Measurements from ENCODE around the gene GATC.
A peak's percentile ranks its signal among the peaks of the same experiment; 100 is the strongest.

The GATC gene

DNA sequence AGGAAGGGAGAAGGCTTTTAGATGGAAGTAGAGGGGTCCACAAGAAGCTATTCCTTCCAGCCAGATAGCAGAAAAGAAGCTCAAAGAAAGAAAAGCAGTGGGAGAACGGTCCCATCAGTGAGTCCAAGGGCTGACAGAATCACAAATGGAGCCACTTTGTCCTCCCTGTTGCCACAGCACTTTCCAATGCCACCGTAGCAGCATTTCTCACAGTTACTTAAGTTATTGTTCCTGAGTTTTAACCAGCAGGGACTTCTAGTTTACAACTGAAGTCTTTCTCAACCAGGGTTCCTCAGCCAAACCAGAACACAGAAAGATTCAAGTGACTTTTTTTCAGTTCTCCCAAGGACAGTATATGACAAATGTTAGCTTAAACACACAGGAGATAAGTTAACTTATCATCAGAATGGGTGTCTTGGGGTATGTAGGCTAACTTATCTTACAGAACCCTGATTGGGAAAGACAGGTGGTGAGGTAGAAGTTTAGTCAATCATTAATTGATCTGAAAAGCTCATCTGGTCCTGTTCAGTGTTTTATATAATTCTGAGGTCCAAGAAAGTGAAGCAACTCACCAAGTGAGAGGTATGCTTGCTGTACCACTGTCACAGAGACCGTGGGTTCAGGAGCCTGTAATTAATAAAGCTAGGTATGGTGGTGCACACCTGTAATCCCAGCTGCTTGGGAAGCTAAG lies 7.0 kb downstream of the GATC start:
- Mint-ChIP-seq H3K4me3 (no peak overlapping the region), H3K9me3 (no peaks in the 10 kb centered on the region), H3K4me1 (peaks cover 14% of the 10 kb centered on the region), H3K27ac (no peak overlapping the region), H3K36me3 (peaks cover 11% of the 10 kb centered on the region), H3K27me3 (no peaks in the 10 kb centered on the region)
- ATAC-seq (ENCODE audit: low read depth), result no peak
- DNase-seq (ENCODE audit: low spot score in 2 of 2), result no peak

DNA sequence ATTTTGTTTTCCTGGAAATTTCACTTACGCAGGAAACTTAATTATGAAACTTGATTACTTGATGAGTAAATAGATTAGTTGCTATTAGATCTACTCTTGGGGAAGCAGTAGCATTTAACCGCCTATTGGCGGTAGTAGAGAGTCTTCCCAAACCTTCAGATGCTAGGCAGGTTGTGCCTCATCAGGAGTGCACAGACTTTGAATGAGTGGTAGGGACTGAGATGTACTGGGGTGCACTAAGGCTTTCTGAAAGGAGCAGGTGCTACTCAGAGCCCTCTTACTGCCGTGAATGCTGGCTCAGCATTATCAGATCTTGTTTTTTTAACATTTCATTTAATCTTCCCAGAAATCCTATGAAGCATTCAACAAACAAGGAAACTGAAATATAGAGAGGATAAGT lies 7.7 kb downstream of the GATC start:
- H3K4me1 Mint-ChIP-seq, result peaks cover 14% of the 10 kb centered on the region
- no peak for DNase-seq (ENCODE audit: low spot score in 2 of 2)
- H3K4me3 Mint-ChIP-seq, result no peak overlapping the region
- no peaks in the 10 kb centered on the region for H3K27me3 Mint-ChIP-seq
- H3K36me3 Mint-ChIP-seq, result peaks cover 11% of the 10 kb centered on the region
- H3K9me3 Mint-ChIP-seq, result no peaks in the 10 kb centered on the region
- ATAC-seq (ENCODE audit: low read depth), result peak; percentile 89
- no peak overlapping the region for H3K27ac Mint-ChIP-seq

DNA sequence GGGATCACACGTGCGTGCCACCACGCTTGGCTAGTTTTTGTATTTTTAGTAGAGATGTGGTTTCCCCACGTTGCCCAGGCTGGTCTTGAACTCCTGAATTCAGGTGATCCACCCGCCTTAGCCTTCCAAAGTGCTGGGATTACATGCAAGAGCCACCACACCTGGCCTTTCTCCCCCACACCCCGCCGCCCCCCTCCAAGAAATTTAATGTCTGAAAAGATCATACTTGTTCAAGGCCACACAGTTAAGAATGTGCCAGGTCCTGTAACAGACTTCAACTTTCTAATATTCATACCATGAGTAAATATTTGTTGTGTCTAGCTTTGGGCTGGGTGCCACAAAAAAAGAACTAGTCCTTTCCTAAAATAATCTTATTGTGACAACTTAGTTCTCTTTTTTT lies 9.1 kb downstream of the GATC start:
- H3K4me3 Mint-ChIP-seq, result no peak overlapping the region
- ATAC-seq (ENCODE audit: low read depth) (no peak), DNase-seq (ENCODE audit: low spot score in 2 of 2) (no peak)
- H3K36me3 Mint-ChIP-seq, result peaks cover 15% of the 10 kb centered on the region
- H3K27me3 Mint-ChIP-seq, result no peaks in the 10 kb centered on the region
- H3K4me1 Mint-ChIP-seq, result peaks cover 10% of the 10 kb centered on the region
- H3K9me3 Mint-ChIP-seq, result no peaks in the 10 kb centered on the region
- peak overlapping the region; percentile 68 for H3K27ac Mint-ChIP-seq

DNA sequence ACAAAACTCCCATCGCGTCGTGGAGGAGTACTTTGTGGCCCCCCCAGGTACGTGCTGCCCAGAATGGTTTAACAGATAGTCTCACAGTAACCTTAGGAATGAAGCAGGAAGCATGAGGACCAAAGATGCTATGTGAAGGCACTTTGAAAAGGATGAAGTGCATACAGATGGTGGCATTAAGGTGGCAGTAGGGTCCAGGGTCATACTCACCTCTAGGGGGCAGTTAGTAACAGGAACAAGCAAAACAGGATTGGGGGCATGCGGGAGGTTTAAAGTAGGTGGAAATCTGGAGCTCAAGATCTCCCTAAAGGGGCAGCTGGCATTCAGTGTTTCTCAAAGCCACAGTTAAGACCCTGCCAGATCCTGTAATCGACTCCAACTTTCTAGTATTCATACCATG lies 10.9 kb downstream of the GATC start:
- H3K36me3 Mint-ChIP-seq, result peaks cover 16% of the 10 kb centered on the region
- peaks cover 10% of the 10 kb centered on the region for H3K4me1 Mint-ChIP-seq
- no peaks in the 10 kb centered on the region for H3K9me3 Mint-ChIP-seq
- H3K4me3 Mint-ChIP-seq, result no peak overlapping the region
- no peaks in the 10 kb centered on the region for H3K27me3 Mint-ChIP-seq
- DNase-seq (ENCODE audit: low spot score in 2 of 2) (no peak), ATAC-seq (ENCODE audit: low read depth) (no peak)
- peak overlapping the region; percentile 80 for H3K27ac Mint-ChIP-seq

DNA sequence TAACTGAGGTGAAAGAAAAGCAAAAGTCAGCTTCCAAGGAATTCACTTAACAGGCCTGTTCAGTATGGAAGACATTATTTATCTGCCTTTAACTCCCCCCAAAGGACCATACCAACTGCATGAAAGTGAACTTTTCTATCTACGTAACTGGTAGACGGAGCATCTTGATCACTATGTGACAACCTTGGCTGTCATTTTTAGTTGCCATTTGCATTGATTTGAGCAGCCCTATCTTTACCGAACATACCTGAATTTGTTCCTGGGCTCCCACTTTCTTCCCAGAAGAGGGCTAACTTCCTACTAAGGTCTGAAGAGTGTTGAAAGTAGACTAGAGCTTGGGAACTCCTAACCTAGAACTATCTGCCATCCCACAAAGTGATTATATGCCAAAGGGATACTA lies 13.9 kb downstream of the GATC start:
- H3K9me3 Mint-ChIP-seq, result no peaks in the 10 kb centered on the region
- H3K27ac Mint-ChIP-seq, result no peak overlapping the region
- peaks cover 22% of the 10 kb centered on the region for H3K36me3 Mint-ChIP-seq
- no peaks in the 10 kb centered on the region for H3K27me3 Mint-ChIP-seq
- peaks cover 11% of the 10 kb centered on the region for H3K4me1 Mint-ChIP-seq
- no peak for ATAC-seq (ENCODE audit: low read depth)
- H3K4me3 Mint-ChIP-seq, result no peak overlapping the region
- DNase-seq (ENCODE audit: low spot score in 2 of 2), result no peak

DNA sequence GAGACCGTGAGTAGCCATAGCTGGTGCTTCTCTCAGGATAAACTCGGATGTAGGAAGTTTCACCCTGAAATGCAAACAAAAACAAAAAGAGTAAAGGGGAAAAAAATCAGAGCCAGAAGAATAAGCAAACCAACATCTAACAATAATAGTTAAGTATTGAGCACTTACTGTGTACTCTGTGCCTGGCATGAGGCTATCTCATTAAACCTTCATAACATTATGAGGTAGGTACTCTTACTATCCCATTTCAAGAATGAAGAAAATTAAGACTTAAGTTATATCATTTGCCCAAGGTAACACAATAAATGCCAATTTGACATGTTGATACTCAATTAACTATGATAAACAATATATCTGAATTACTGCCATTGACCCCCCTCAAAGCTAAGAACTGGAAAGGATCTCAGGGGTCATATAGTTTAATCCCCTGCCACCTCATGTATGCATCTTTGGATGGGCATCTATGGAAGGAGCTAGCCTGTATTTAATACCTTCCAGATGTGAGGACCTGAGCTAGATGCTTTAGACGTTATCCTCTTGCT lies 15.9 kb downstream of the GATC start:
- no peak for ATAC-seq (ENCODE audit: low read depth)
- Mint-ChIP-seq H3K27me3 (no peaks in the 10 kb centered on the region), H3K4me3 (no peak overlapping the region), H3K27ac (no peak overlapping the region), H3K36me3 (peaks cover 19% of the 10 kb centered on the region), H3K9me3 (no peaks in the 10 kb centered on the region), H3K4me1 (peaks cover 11% of the 10 kb centered on the region)
- no peak for DNase-seq (ENCODE audit: low spot score in 2 of 2)

DNA sequence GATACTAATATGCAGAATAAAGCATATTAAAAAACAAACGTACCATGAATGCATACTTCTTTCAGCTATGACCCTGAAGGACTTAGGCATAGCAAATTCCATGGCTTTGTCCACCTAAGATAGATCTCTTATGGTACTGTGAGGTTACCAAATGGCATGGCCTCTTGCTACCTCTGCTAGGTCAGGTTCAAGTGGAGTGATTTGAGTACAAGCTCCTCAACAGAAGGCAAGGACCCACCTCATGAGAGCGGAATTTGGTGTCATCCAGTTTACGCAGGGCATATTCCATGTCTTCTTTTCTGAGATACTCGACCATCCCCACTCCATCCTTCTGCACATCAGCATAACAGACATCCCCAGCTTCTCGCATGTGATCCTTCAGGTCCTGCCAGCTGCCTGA lies 17.5 kb downstream of the GATC start:
- DNase-seq (ENCODE audit: low spot score in 2 of 2) (no peak), ATAC-seq (ENCODE audit: low read depth) (no peak)
- Mint-ChIP-seq H3K4me3 (no peak overlapping the region), H3K27me3 (no peaks in the 10 kb centered on the region), H3K36me3 (peaks cover 21% of the 10 kb centered on the region), H3K27ac (no peak overlapping the region), H3K9me3 (no peaks in the 10 kb centered on the region), H3K4me1 (peaks cover 18% of the 10 kb centered on the region)

DNA sequence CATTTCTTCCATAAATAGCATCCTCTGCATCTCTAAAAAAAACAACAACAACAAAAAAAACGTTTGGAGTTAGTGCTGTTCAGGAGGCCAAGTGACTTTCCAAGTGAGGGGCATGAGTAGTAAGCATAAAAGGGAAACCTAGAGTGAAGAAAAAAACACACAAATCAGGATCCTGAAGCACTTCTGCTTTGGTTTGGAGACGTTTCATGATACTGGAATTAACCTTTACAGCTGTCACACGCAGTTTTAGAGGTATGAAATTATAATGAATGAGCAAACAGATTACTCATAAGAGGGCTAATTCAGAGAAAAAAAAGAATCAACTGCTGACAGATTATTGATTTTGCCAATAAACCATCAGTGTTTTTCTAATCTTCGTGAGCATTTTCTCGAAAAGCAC lies 19.5 kb downstream of the GATC start:
- Mint-ChIP-seq H3K9me3 (no peaks in the 10 kb centered on the region), H3K36me3 (peaks cover 16% of the 10 kb centered on the region), H3K4me1 (peaks cover 22% of the 10 kb centered on the region), H3K27ac (no peak overlapping the region), H3K4me3 (no peak overlapping the region), H3K27me3 (no peaks in the 10 kb centered on the region)
- ATAC-seq (ENCODE audit: low read depth), result no peak
- no peak for DNase-seq (ENCODE audit: low spot score in 2 of 2)

DNA sequence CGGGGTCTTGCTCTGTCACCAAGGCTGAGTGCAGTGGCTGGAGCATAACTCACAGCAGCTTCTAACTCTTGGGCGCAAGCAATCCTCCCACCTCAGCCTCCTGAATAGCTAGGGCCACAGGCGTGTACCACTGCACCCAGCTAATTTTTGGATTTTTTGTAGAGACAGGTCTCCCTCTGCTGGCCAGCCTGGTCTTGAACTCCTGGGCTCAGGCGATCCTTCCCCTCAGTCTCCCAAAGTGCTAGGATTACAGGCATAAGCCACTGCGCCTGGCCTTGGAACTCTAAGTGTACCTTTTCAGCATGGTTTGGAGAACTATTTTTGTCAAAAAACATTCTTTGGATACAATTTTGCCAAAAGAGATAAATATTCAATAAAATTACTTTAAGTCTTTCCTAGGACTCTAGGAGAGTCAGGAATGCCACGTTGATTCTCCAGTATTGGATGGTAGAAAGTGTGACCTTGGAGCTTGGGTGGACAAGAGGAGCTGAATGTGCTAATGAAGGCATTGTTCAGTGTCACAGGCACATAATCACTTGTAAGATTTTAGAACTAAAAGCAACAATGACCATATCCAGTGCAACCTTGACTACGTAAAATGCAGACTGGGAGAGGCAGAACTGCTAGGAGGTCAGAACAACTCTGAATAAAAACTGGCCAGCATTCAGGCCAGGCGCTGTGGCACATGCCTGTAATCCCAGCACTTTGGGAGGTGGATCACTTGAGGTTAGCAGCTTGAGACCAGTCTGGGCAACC lies 20.5 kb downstream of the GATC start:
- Mint-ChIP-seq H3K9me3 (no peaks in the 10 kb centered on the region), H3K4me3 (no peak overlapping the region), H3K27ac (no peak overlapping the region), H3K36me3 (peaks cover 16% of the 10 kb centered on the region), H3K27me3 (no peaks in the 10 kb centered on the region), H3K4me1 (peaks cover 22% of the 10 kb centered on the region)
- peak in 1 of 2 donors; percentile 27 for DNase-seq (ENCODE audit: low spot score in 2 of 2)
- ATAC-seq (ENCODE audit: low read depth), result no peak

DNA sequence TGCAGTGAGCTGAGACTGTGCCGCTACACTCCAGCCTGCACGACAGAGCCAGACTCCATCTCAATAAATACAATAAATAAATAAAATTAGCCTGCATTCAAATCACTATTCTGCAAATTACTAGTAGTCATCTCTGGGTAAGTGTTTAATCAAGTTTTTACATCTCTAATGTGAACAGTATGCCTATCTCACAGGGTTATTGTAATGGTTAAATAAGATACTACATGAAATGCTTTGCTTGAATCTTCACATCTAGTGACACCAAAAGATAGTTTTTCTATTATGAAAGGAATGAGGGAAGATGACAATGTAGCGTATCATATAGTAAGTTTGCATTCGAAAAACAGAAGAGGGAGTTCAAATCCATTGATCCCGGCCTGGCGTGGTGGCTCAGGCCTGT lies 21.2 kb downstream of the GATC start:
- H3K4me1 Mint-ChIP-seq, result peaks cover 22% of the 10 kb centered on the region

DNA sequence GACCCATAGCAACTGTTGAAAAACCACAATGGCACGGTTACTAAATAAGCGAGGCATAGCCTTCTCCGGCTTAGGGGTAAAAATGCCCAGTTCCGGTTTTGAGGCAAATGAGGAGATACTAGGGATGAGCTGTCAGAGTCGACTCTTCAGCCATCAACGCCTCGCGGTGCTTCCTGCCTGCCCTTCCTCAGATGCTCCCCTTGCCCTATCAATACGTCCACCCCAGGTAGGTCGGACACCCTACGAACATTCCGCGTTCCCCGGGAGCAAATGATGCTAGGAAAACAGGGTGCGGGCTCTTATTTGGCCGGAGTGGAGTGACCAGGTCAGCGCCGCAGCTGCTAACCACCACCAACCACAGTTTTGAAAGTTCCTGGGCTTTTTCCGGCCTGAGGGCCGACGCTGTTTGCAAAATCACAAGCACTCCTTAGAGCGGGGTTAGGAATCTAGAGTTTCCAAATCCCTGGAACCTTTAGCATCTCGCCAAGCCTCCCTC lies 22.1 kb downstream of the GATC start:
- Mint-ChIP-seq H3K27me3 (no peaks in the 10 kb centered on the region), H3K27ac (peak overlapping the region; percentile 86), H3K9me3 (no peaks in the 10 kb centered on the region), H3K36me3 (peaks cover 14% of the 10 kb centered on the region), H3K4me1 (peaks cover 22% of the 10 kb centered on the region), H3K4me3 (peak overlapping the region; percentile 89)
- DNase-seq (ENCODE audit: low spot score in 2 of 2) (no peak), ATAC-seq (ENCODE audit: low read depth) (no peak)

More for the DNA sequence above, 21.2 kb downstream of the GATC start:
- H3K4me3 Mint-ChIP-seq, result peak overlapping the region; percentile 22
- no peaks in the 10 kb centered on the region for H3K27me3 Mint-ChIP-seq
- H3K9me3 Mint-ChIP-seq, result no peaks in the 10 kb centered on the region
- peaks cover 16% of the 10 kb centered on the region for H3K36me3 Mint-ChIP-seq
- peak overlapping the region; percentile 86 for H3K27ac Mint-ChIP-seq
- DNase-seq (ENCODE audit: low spot score in 2 of 2), result no peak
- no peak for ATAC-seq (ENCODE audit: low read depth)

DNA sequence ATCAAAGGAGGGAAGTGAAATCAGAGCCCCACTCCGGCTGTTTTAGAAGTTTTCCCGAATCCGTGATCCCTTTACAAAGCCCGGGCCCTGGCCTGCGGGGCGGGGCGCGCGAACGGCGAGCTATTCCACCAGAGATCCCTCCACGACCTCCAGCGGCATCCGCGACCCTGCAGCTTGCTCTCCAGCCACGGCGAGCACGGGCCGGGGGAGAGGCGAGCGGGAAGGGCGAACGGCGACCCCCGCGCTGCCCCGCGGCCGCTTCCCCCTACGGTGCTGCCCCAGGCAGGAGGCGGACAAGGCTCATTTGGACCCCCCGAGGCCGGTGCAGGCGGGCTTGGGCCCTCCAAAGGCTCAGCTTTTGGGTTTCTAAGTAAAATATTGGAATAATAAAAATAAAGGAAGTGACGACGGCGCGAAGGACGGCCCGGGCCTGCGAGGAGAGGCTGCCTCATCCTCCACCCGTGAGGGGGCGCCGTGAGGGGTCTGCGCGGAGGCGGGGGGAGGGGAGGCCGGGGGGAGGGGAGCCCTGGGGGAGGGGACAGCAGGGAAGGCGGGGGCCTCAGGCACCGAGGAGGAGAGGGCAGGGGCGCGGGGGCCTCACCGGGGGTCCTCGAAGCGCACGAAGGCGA lies 22.7 kb downstream of the GATC start:
- ATAC-seq (ENCODE audit: low read depth) (peak; percentile 54), DNase-seq (ENCODE audit: low spot score in 2 of 2) (peak in 1 of 2 donors; percentile 34)
- H3K9me3 Mint-ChIP-seq, result no peaks in the 10 kb centered on the region
- peak overlapping the region; percentile 89 for H3K4me3 Mint-ChIP-seq
- H3K27ac Mint-ChIP-seq, result peak overlapping the region; percentile 86
- no peaks in the 10 kb centered on the region for H3K27me3 Mint-ChIP-seq
- H3K36me3 Mint-ChIP-seq, result peaks cover 14% of the 10 kb centered on the region
- H3K4me1 Mint-ChIP-seq, result peaks cover 22% of the 10 kb centered on the region

DNA sequence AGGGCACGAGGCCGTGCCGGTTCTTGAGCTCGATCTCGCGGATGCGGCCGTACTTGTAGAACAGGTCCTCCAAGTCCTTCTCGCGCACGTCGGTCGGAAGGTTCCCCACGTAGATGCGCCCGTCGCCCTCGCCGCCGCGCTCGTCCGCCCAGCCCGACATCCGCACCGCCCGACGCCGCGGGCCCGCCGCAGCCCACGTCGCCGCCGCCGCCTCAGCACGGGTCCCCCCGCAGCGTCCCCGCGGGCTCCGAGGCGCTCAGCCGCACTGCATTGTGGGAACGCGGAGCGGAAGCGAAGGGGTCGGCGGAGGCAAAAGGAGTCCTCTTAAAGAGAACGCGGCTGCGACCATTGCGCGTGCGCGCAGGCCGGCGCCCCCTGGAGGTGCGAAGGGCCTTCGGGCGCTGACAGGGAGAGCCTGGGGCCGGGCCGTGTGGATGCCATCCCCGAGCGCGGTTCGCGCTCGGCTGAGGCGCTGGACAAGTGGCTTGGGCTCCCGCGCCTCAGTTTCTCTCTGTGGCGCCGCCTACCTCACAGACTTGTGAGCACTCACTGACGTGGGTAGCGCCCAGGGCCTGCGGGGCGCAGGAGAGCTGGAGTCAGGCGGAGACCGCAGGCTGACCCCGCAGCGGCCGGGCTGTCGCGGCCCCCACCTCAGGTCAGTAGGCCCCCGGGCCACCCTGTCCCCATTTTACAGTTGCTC lies 23.4 kb downstream of the GATC start, which contains the start of gene SRSF9:
SRSF9 (minus strand) TSS at position 299 of the 700 bp plus-strand sequence; CDS start at position 160, 139 bp downstream.
- peak within 1 kb of the TSS; percentile 86 for H3K27ac Mint-ChIP-seq

More for the DNA sequence above, 23.4 kb downstream of the GATC start, which contains the start of gene SRSF9:
- DNase-seq (ENCODE audit: low spot score in 2 of 2), result peak; percentile 98
- Mint-ChIP-seq H3K36me3 (peaks cover 10% of the 10 kb centered on the region), H3K27me3 (no peaks in the 10 kb centered on the region), H3K4me3 (peak within 1 kb of the TSS; percentile 89), H3K9me3 (no peaks in the 10 kb centered on the region), H3K4me1 (peaks cover 20% of the 10 kb centered on the region)
- peak; percentile 81 for ATAC-seq (ENCODE audit: low read depth)
